Ishikawa (cell line): ENCODE results near the gene BTG2.

ENCODE experiments used
- CEBPB ChIP-seq: IDR thresholded peaks from 2 replicates; pipeline ENCODE4 v1.6.1; 2012
- CREB1 ChIP-seq: IDR thresholded peaks from 2 replicates; pipeline ENCODE4 v1.6.1; 2012; ENCODE audit warnings: low read depth
- EGR1 ChIP-seq: IDR thresholded peaks from 2 replicates; pipeline ENCODE4 v1.6.1; 2012
- EP300 ChIP-seq: IDR thresholded peaks from 2 replicates; pipeline ENCODE4 v1.6.1; 2012; ENCODE audit warnings: borderline replicate concordance
- FOXM1 ChIP-seq: IDR thresholded peaks from 2 replicates; pipeline ENCODE4 v1.6.1; 2012; ENCODE audit warnings: low read depth, borderline replicate concordance
- MAX ChIP-seq: IDR thresholded peaks from 2 replicates; pipeline ENCODE4 v1.6.1; 2012
- NFIC ChIP-seq: IDR thresholded peaks from 2 replicates; pipeline ENCODE4 v1.6.1; 2012
- RAD21 ChIP-seq: IDR thresholded peaks from 2 replicates; pipeline ENCODE4 v1.6.1; 2012; ENCODE audit warnings: low read depth
- REST ChIP-seq: IDR thresholded peaks from 2 replicates; pipeline ENCODE4 v1.6.1; 2012; ENCODE audit warnings: low read depth, mild to moderate bottlenecking
- TAF1 ChIP-seq: IDR thresholded peaks from 2 replicates; pipeline ENCODE4 v1.6.1; 2012; ENCODE audit warnings: low read depth, mild to moderate bottlenecking
- TCF12 ChIP-seq: IDR thresholded peaks from 2 replicates; pipeline ENCODE4 v1.6.1; 2012; ENCODE audit warnings: low read depth
- TEAD4 ChIP-seq: IDR thresholded peaks from 2 replicates; pipeline ENCODE4 v1.6.1; 2012
- USF1 ChIP-seq: IDR thresholded peaks from 2 replicates; pipeline ENCODE4 v1.6.1; 2012
- YY1 ChIP-seq: IDR thresholded peaks from 2 replicates; pipeline ENCODE4 v1.6.1; 2012; ENCODE audit warnings: low read depth
- ZBTB7A ChIP-seq: IDR thresholded peaks from 2 replicates; pipeline ENCODE4 v1.6.1; 2012; ENCODE audit warnings: low read depth

Gene BTG2

DNA sequence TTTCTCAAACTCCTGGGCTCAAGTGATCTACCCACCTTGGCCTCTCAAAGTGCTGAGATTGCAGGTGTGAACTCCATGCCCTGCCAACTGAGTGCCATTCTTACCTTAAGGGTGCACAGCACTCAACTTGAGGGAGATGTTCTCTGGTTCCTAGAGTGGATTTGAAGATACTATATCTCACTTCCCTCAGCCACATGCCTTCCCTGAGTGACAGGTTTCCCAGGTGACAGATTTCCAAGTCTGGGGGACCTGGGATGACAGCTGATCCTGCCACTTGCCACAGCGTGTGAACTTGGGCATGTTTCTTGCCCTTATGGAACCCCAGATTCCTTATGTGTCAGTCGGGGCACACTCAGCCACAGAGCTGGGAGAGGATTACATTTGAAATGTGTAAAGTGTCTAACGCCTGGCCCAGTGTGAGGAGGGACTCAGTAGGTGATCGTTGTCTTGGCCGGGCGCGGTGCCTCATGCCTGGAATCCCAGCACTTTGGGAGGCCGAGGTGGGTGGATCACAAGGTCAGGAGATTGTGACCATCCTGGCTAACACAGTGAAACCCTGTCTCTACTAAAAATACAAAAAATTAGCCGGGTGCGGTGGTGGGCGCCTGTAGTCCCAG is 29.6 kb upstream of the BTG2 start:
- TF ChIP-seq FOXM1 (no peak), USF1 (no peak), TEAD4 (no peak), RAD21 (no peak), MAX (no peak), TAF1 (no peak), NFIC (no peak), CEBPB (no peak), EP300 (no peak), ZBTB7A (no peak), EGR1 (no peak), REST (no peak), YY1 (no peak), TCF12 (no peak)

GRCh38 chr1:203276408-203276807 is 28.9 kb upstream of the BTG2 start:
- TF ChIP-seq NFIC (no peak), EP300 (no peak), CEBPB (no peak)

- TF ChIP-seq RAD21, result no peak
- TF ChIP-seq FOXM1, result no peak
These were observed 28.3 kb upstream of the BTG2 start for GRCh38 chr1:203276916-203277545.

DNA sequence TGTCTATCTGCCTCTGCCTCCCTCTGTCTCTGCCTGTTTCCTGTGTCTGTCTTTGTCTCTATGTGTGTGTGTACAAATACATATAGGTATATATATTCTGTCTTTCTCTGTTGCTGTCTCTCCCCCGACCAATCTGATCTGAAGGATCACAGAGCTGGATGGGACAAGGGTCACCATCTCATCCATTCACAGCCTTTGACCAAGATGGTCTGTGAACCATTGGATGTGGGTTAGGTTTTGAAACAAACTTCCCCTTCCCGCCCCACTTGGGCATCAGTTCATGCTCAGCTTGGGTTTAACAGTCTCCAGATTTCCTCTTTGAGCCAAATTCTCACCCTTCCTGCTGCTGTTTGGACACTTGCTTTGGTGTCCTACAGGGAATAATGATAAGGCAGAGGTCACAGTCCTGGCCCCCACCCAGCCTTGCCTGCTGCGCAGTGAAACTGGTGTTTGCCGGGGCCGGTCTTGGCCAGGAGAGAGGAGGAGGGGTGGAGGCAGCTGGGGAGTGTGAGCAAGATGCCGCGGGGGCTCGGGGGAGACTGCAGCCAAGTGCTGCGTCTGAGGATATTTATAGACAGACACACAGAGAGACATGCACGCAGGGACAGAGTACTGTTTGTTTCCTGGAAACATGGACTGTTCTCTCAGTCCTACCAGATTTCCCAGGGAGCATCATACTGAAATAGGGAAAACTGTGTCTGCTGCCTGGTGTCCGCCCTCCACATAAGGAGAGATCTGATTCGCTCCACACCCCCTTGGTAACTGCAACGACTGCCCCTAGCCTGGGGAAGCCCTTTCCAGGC is 27.0 kb upstream of the BTG2 start:
- TF ChIP-seq RAD21 (no peak), MAX (no peak), EP300 (no peak), TAF1 (no peak), NFIC (no peak), USF1 (no peak), TEAD4 (no peak), CREB1 (no peak), EGR1 (no peak), REST (no peak), TCF12 (no peak), YY1 (no peak), CEBPB (no peak)

DNA sequence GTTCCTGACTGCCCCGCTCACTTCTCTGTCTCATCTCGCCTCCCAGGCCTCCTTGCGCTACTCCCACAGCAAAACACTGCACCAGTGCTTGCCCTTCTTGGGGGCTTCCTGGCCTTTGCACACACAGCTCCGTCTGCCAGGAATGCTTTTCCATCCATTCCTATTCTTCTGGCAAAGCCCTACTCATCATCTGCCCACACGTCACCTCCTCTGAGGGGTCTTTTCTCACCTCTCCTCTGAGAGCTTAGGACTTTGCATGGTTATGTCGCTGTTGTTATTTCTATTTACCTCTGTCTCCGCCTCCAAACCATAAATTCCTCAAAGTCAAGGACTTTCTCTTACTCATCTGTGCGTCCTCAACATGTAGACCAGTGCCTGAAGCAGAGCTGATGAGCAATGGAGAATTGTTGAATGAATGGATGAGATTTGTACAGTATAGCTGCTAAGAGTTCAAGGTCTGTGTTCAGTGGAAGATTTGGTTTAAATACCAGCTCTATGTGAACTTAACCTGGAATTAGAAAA is 26.4 kb upstream of the BTG2 start:
- TF ChIP-seq TCF12, result no peak
- TF ChIP-seq MAX, result no peak
- no peak for TF ChIP-seq TAF1
- TF ChIP-seq USF1, result no peak
- no peak for TF ChIP-seq FOXM1
- no peak for TF ChIP-seq TEAD4
- TF ChIP-seq REST, result no peak
- TF ChIP-seq ZBTB7A, result no peak
- TF ChIP-seq EGR1, result no peak
- TF ChIP-seq YY1, result no peak
- no peak for TF ChIP-seq RAD21
- TF ChIP-seq CREB1, result no peak
- no peak for TF ChIP-seq CEBPB
- no peak for TF ChIP-seq NFIC
- TF ChIP-seq EP300, result no peak
